Esophagus muscularis mucosa (tissue), 4 donors: Measurements from ENCODE around the gene AKT1. TPM values are rescaled to one million over a fixed set of nuclear protein-coding genes. Genes with fewer than 3 reads are reported as not detected.

Experiments used
- DNase-seq: peaks from one replicate; pipeline ENCODE4 v3.0.0-alpha.2; 2017; ENCODE audit errors: extremely low spot score
- H3K27ac ChIP-seq, 4 donors: fragments of 200-600 bp; sonication (generic); replicated peaks in 1 of 4; 1 replicate in 3 of 4; 2 replicates in 1 of 4; pipeline ENCODE4 v1.5.1; 2016 to 2019; ENCODE audit warnings: mild to moderate bottlenecking in 1 of 4
- H3K27me3 ChIP-seq, 4 donors: fragments of 200-600 bp; sonication (generic); one replicate each; pipeline versions ENCODE4 v1.5.1 to v1.6.0; 2016 to 2019
- H3K36me3 ChIP-seq, 4 donors: fragments of 200-600 bp; sonication (generic); one replicate each; pipeline ENCODE4 v1.5.1; 2016 to 2019
- H3K4me1 ChIP-seq, 4 donors: fragments of 200-600 bp; sonication (generic); one replicate each; pipeline ENCODE4 v1.5.1; 2016 to 2019
- H3K4me3 ChIP-seq, 4 donors: fragments of 200-600 bp; sonication (generic); 1 replicate in 2 of 4; 2 replicates in 2 of 4; pipeline ENCODE4 v1.5.1; 2016 to 2019; ENCODE audit warnings: mild to moderate bottlenecking in 4 of 4, moderate library complexity in 1 of 4
- H3K9me3 ChIP-seq, 4 donors: fragments of 200-600 bp; sonication (generic); 1 replicate in 3 of 4; 2 replicates in 1 of 4; pipeline ENCODE4 v1.5.1; 2016 to 2019
- CTCF ChIP-seq, 3 experiments: fragments of 200-600 bp in 2 of 3; fragments of 450-650 bp in 1 of 3; sonication (generic) in 2 of 3; IDR thresholded peaks; one replicate each; pipeline ENCODE4 v1.5.1; 2017 to 2019; ENCODE audit warnings: antibody characterized with exemption in 3 of 3, mild to moderate bottlenecking in 2 of 3, moderate library complexity in 1 of 3
- EP300 ChIP-seq: sonication (generic); formaldehyde crosslinking; IDR thresholded peaks from one replicate; pipeline ENCODE4 v1.6.1; 2017; ENCODE audit warnings: antibody characterized with exemption
- POLR2A ChIP-seq: fragments of 450-650 bp; IDR thresholded peaks from one replicate; pipeline ENCODE4 v1.6.1; 2017; ENCODE audit warnings: antibody characterized with exemption, moderate library complexity, mild to moderate bottlenecking, low read depth
- POLR2AphosphoS5 ChIP-seq, 2 donors: sonication (generic); formaldehyde crosslinking; IDR thresholded peaks; one replicate each; pipeline ENCODE4 v1.6.1; 2017; ENCODE audit warnings: antibody characterized with exemption in 2 of 2
- WGBS: methylation state at CpG from one replicate; pipeline ENCODE4 v1.1.5; 2018; 5-methylcytosine and 5-hydroxymethylcytosine counted together
- intact Hi-C: fragments of 100-400 bp; cut with DNase I; formaldehyde crosslinking; loops from one replicate; pipeline ENCODE4 v1.15.1; 2023
- total RNA-seq, 4 donors: library from RNA; depleted of rRNA; stranded (reverse); fragments of >200 nt; gene quantifications; one replicate each; pipeline versions ENCODE4 v1.1.0 to v1.2.1, GENCODE V29; 2016

The AKT1 gene
- total RNA-seq, 4 donors from 2014 or later: 162 to 267 (median 187) TPM

- intact Hi-C loops: no loop called here
- WGBS: 98% methylated on average over 4 of the region's 5 CpGs
- H3K36me3 ChIP-seq: peaks cover 32 to 65% (median 62%) of the 10 kb centered on the region in 4 donors
These were observed 24.7 kb downstream of the AKT1 start for GRCh38 chr14:104770851-104771272.

DNA sequence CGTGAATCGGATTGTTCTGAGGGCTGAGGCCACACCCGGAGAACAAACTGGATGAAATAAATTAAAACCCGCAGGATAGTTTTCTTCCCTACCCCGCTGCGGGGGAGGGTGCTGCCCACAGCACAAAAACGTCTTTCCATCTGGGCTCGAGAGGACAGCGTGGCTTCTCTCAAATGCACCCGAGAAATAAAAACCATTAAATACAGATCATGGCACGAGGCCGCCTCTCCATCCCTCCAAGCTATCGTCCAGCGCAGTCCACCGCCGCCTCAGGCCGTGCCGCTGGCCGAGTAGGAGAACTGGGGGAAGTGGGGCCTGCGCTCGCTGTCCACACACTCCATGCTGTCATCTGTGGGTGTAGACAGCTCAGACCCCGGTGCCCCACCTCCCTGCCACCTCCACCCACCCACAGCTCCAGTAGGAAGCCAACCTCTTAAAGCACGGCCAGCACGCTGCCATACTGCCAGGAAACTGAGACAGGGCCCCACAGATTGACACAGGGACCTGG lies 25.4 kb downstream of the AKT1 start:
- peaks cover 32 to 58% (median 55%) of the 10 kb centered on the region in 4 donors for H3K36me3 ChIP-seq
- no peaks in the 10 kb centered on the region for H3K27me3 ChIP-seq
- peaks cover 0 to 8% (median 3%) of the 10 kb centered on the region in 4 donors for H3K9me3 ChIP-seq
- 70% methylated on average over 18 of the region's 24 CpGs for WGBS
- intact Hi-C loops: no loop called here
- no peak overlapping the region for H3K27ac ChIP-seq
- DNase-seq: no peak
- peaks cover 5 to 15% (median 11%) of the 10 kb centered on the region in 4 donors for H3K4me1 ChIP-seq
- TF ChIP-seq POLR2A: no peak
- TF ChIP-seq CTCF (IDR thresholded peaks at IDR 0.05): no peak
- no peak for TF ChIP-seq EP300
- TF ChIP-seq POLR2AphosphoS5 (IDR thresholded peaks at IDR 0.05): no peak
- no peak overlapping the region for H3K4me3 ChIP-seq

More at GRCh38 chr14:104770851-104771272, 24.7 kb downstream of the AKT1 start:
- H3K9me3 ChIP-seq: peaks cover 0 to 8% (median 3%) of the 10 kb centered on the region in 4 donors
- peaks cover 5 to 15% (median 11%) of the 10 kb centered on the region in 4 donors for H3K4me1 ChIP-seq
- no peaks in the 10 kb centered on the region for H3K27me3 ChIP-seq
- no peak for DNase-seq
- TF ChIP-seq POLR2AphosphoS5 (IDR thresholded peaks at IDR 0.05) (no peak), CTCF (IDR thresholded peaks at IDR 0.05) (peak in 2 of 3 experiments; percentile 15 to 53)
- H3K27ac ChIP-seq: no peak overlapping the region
- no peak overlapping the region for H3K4me3 ChIP-seq

DNA sequence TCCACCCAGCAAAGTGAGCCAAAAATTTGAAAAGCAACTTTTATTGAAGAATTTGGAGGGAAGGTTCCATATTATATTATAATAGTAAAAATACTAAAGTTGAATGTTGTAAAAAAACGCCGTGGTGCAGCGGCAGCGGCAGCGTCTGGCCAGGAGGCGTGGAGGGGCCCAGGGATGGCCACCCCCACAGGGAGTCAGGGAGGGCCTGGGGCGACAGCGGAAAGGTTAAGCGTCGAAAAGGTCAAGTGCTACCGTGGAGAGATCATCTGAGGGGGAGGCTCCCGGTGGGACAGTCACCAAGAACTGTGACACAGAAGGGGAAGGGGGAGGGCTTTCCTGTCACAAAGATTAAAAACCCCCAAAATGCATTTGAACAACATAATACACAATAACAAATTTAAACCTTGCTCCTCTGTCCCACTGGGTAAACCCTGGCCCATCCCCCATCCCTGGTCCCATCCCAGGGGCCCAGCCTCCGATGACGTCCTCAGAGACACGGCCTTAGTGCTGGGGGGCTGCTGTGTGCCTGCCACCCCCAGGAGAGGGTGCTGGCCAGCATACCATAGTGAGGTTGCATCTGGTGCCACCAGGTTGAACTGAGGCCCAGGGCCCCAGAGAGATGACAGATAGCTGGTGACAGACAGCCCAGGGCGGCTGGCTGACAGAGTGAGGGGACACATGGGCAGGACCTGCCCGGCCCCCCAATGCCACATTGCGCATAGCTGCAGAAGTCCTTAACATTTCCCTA lies 26.1 kb downstream of the AKT1 start:
- Histone ChIP-seq H3K4me3 (no peak overlapping the region), H3K27me3 (no peaks in the 10 kb centered on the region), H3K9me3 (peaks cover 0 to 8% (median 3%) of the 10 kb centered on the region in 4 donors), H3K27ac (peak overlapping the region in 2 of 4 donors; percentile 54 to 56), H3K36me3 (peaks cover 28 to 51% (median 49%) of the 10 kb centered on the region in 4 donors), H3K4me1 (peaks cover 5 to 15% (median 11%) of the 10 kb centered on the region in 4 donors)
- intact Hi-C loops: no loop called here
- no peak for DNase-seq
- TF ChIP-seq EP300 (no peak), CTCF (IDR thresholded peaks at IDR 0.05) (no peak), POLR2A (no peak), POLR2AphosphoS5 (IDR thresholded peaks at IDR 0.05) (no peak)
- 78% methylated on average over 14 of the region's 18 CpGs for WGBS

GRCh38 chr14:104768437-104769323 lies 26.9 kb downstream of the AKT1 start:
- TF ChIP-seq POLR2A: no peak
- TF ChIP-seq POLR2AphosphoS5 (IDR thresholded peaks at IDR 0.05): peak; percentile 33 to 69
- no peak for TF ChIP-seq EP300
- peak in 2 of 3 experiments; percentile 91 to 97 for TF ChIP-seq CTCF (IDR thresholded peaks at IDR 0.05)
- 21% methylated on average over 4 of the region's 25 CpGs for WGBS
- H3K27ac ChIP-seq: peak overlapping the region; percentile 45 to 56 (median 52)
- H3K9me3 ChIP-seq: peaks cover 0 to 8% (median 3%) of the 10 kb centered on the region in 4 donors
- no peaks in the 10 kb centered on the region for H3K27me3 ChIP-seq
- peaks cover 26 to 43% (median 41%) of the 10 kb centered on the region in 4 donors for H3K36me3 ChIP-seq
- H3K4me1 ChIP-seq: peaks cover 5 to 15% (median 11%) of the 10 kb centered on the region in 4 donors
- intact Hi-C loops: loop anchor here (1.0 kb wide), 1 partner anchor 58 kb away; no protein-coding TSS in a partner anchor
- no peak overlapping the region for H3K4me3 ChIP-seq
- peak; percentile 97 for DNase-seq
